Measurements from ENCODE around the gene PRELID1. TPM values are rescaled to one million over a fixed set of nuclear protein-coding genes. Genes with fewer than 3 reads are reported as not detected.
A peak's percentile ranks its signal among the peaks of the same experiment; 100 is the strongest.

The PRELID1 gene
- total RNA-seq, 1 experiment from 2014 or later: 194 TPM

- TF ChIP-seq CTCF (conservative IDR thresholded peaks at IDR 0.05; ENCODE audit: low read depth, low read length) (no peak), EZH2 (IDR thresholded peaks at IDR 0.05; ENCODE audit: borderline replicate concordance, low read depth, low read length, poor library complexity, severe bottlenecking) (no peak)
- Histone ChIP-seq H3K4me1 (ENCODE audit: insufficient read depth, low read length, poor library complexity, severe bottlenecking) (peaks cover 8% of the 10 kb centered on the region), H3K27me3 (replicated peaks; ENCODE audit: insufficient read depth, low read depth, low read length, poor library complexity) (no peaks in the 10 kb centered on the region), H3K27ac (ENCODE audit: low read depth, low read length, poor library complexity, severe bottlenecking) (peak overlapping the region; percentile 95), H3K36me3 (ENCODE audit: insufficient read depth, low read length, poor library complexity, severe bottlenecking) (peaks cover 10% of the 10 kb centered on the region), H3K9me3 (ENCODE audit: low read depth, low read length, poor library complexity, severe bottlenecking) (no peaks in the 10 kb centered on the region), H3K4me3 (ENCODE audit: low read depth, low read length, poor library complexity, severe bottlenecking) (peak overlapping the region; percentile 88)
- ChIA-PET POLR2A (ENCODE audit: low non-redundant PET) (interaction anchor here (0.6 kb wide), 1 partner anchor 22 kb away, joined by 3 read pairs; no protein-coding TSS in a partner anchor), CTCF (no interaction called here)
- no peak for DNase-seq (ENCODE audit: low spot score)
- BruUV-seq (replicated peaks): no TSS peak
- intact Hi-C loops (cut with micrococcal nuclease; ENCODE audit: unreplicated experiment): no loop called here
These were observed 47.3 kb downstream of the PRELID1 start for GRCh38 chr5:177350776-177351391.

GRCh38 chr5:177351392-177352329 is 48.1 kb downstream of the PRELID1 start, which contains the start of gene LMAN2:
LMAN2 (minus strand) TSS chr5:177351668; CDS start chr5:177351647, 21 bp downstream.
- TF ChIP-seq CTCF (conservative IDR thresholded peaks at IDR 0.05; ENCODE audit: low read depth, low read length) (no peak), EZH2 (IDR thresholded peaks at IDR 0.05; ENCODE audit: borderline replicate concordance, low read depth, low read length, poor library complexity, severe bottlenecking) (no peak)
- Histone ChIP-seq H3K4me3 (ENCODE audit: low read depth, low read length, poor library complexity, severe bottlenecking) (peak within 1 kb of the TSS; percentile 88), H3K36me3 (ENCODE audit: insufficient read depth, low read length, poor library complexity, severe bottlenecking) (peaks cover 10% of the 10 kb centered on the region), H3K27ac (ENCODE audit: low read depth, low read length, poor library complexity, severe bottlenecking) (peak within 1 kb of the TSS; percentile 95), H3K4me1 (ENCODE audit: insufficient read depth, low read length, poor library complexity, severe bottlenecking) (peaks cover 8% of the 10 kb centered on the region), H3K9me3 (ENCODE audit: low read depth, low read length, poor library complexity, severe bottlenecking) (no peaks in the 10 kb centered on the region), H3K27me3 (replicated peaks; ENCODE audit: insufficient read depth, low read depth, low read length, poor library complexity) (no peaks in the 10 kb centered on the region)
- DNase-seq (ENCODE audit: low spot score): peak; percentile 94
- ChIA-PET CTCF (interaction anchor here (0.7 kb wide), 1 partner anchor 41 kb away, joined by 3 read pairs; no protein-coding TSS in a partner anchor), POLR2A (ENCODE audit: low non-redundant PET) (interaction anchor here (0.5 to 0.6 kb wide), 2 partner anchors 23 to 75 kb away, joined by 3 to 13 read pairs; partner anchors contain the start of gene GRK6)
- intact Hi-C loops (cut with micrococcal nuclease; ENCODE audit: unreplicated experiment): no loop called here
- no TSS peak for BruUV-seq (replicated peaks)

- no peaks in the 10 kb centered on the region for H3K36me3 ChIP-seq (ENCODE audit: insufficient read depth, low read length, poor library complexity, severe bottlenecking)
- H3K4me3 ChIP-seq (ENCODE audit: low read depth, low read length, poor library complexity, severe bottlenecking): no peak overlapping the region
- DNase-seq (ENCODE audit: low spot score): no peak
- ChIA-PET CTCF (no interaction called here), POLR2A (ENCODE audit: low non-redundant PET) (no interaction called here)
- no peaks in the 10 kb centered on the region for H3K27me3 ChIP-seq (replicated peaks; ENCODE audit: insufficient read depth, low read depth, low read length, poor library complexity)
- intact Hi-C loops (cut with micrococcal nuclease; ENCODE audit: unreplicated experiment): no loop called here
- no peaks in the 10 kb centered on the region for H3K9me3 ChIP-seq (ENCODE audit: low read depth, low read length, poor library complexity, severe bottlenecking)
- H3K27ac ChIP-seq (ENCODE audit: low read depth, low read length, poor library complexity, severe bottlenecking): no peak overlapping the region
- H3K4me1 ChIP-seq (ENCODE audit: insufficient read depth, low read length, poor library complexity, severe bottlenecking): peaks cover 8% of the 10 kb centered on the region
- no peak for TF ChIP-seq EZH2 (IDR thresholded peaks at IDR 0.05; ENCODE audit: borderline replicate concordance, low read depth, low read length, poor library complexity, severe bottlenecking)
- no peak for TF ChIP-seq CTCF (conservative IDR thresholded peaks at IDR 0.05; ENCODE audit: low read depth, low read length)
- no TSS peak for BruUV-seq (replicated peaks)
These were observed 49.5 kb downstream of the PRELID1 start for GRCh38 chr5:177353093-177353492.
